Calu3 (cell line): ENCODE measurements around the gene YOD1. TPM values are rescaled to one million over a fixed set of nuclear protein-coding genes. Genes with fewer than 3 reads are reported as not detected.
"Not testable (repeated sequence)": the region's sequence is repeated elsewhere in the genome, so short reads cannot be mapped to it uniquely, and the experiment has no call there.

Experiments used
- BruUV-seq: library from RNA; stranded (reverse); fragments of 400-500 nt; replicated peaks from 2 replicates; lab custom pipeline; 2021; lab: Mats Ljungman, UMichigan
- CTCF ChIA-PET: fragments of 300-600 bp; sonication (Branson Sonifier 250); formaldehyde crosslinking; loops from one replicate; lab custom pipeline; 2022; ENCODE audit warnings: antibody characterized with exemption; lab: Charles Lee
- DNase-seq: peaks from one replicate; pipeline ENCODE4 v3.0.0; 2022
- H3K27ac Mint-ChIP-seq: one replicate; pipeline ENCODE4 v1.8.0; 2022; ENCODE audit warnings: mixed read lengths; ENCODE audit not compliant: unreplicated experiment
- H3K27me3 Mint-ChIP-seq: one replicate; pipeline ENCODE4 v1.8.0; 2022; ENCODE audit warnings: mixed read lengths; ENCODE audit not compliant: unreplicated experiment
- H3K36me3 Mint-ChIP-seq: one replicate; pipeline ENCODE4 v1.8.0; 2022; ENCODE audit warnings: mild to moderate bottlenecking, moderate library complexity, mixed read lengths; ENCODE audit not compliant: insufficient read depth, unreplicated experiment
- H3K4me1 Mint-ChIP-seq: one replicate; pipeline ENCODE4 v1.8.0; 2022; ENCODE audit warnings: mild to moderate bottlenecking, low read depth, mixed read lengths; ENCODE audit not compliant: unreplicated experiment
- H3K4me3 Mint-ChIP-seq: one replicate; pipeline ENCODE4 v1.8.0; 2022; ENCODE audit warnings: mild to moderate bottlenecking, low read depth, moderate library complexity, mixed read lengths; ENCODE audit not compliant: unreplicated experiment
- H3K9me3 Mint-ChIP-seq: one replicate; pipeline ENCODE4 v1.8.0; 2022; ENCODE audit warnings: low read depth, mixed read lengths; ENCODE audit not compliant: unreplicated experiment
- CTCF ChIP-seq: fragments of 200-600 bp; IDR thresholded peaks from one replicate; pipeline ENCODE4 v1.8.0; 2022; ENCODE audit warnings: antibody characterized with exemption; ENCODE audit not compliant: unreplicated experiment
- intact Hi-C: fragments of 100-400 bp; cut with micrococcal nuclease; formaldehyde crosslinking; loops from one replicate; pipeline ENCODE4 v1.10.0; 2022; ENCODE audit not compliant: unreplicated experiment
- total RNA-seq: library from RNA; stranded (reverse); gene quantifications from 2 replicates; pipeline ENCODE4 v1.2.3, GENCODE V29; 2022

YOD1 gene
- total RNA-seq, 1 experiment from 2014 or later: 22.4 TPM

- Mint-ChIP-seq H3K27ac (peak overlapping the region; percentile 52), H3K36me3 (peaks cover 88% of the 10 kb centered on the region), H3K27me3 (no peaks in the 10 kb centered on the region), H3K4me3 (peak overlapping the region; percentile 97), H3K9me3 (no peaks in the 10 kb centered on the region), H3K4me1 (peaks cover 58% of the 10 kb centered on the region)
- CTCF ChIA-PET: interaction anchor here (1.2 to 3.0 kb wide), 2 partner anchors 19 to 26 kb away, joined by 4 to 10 read pairs; no protein-coding TSS in a partner anchor
- no peak for DNase-seq
- BruUV-seq: no TSS peak
- no peak for TF ChIP-seq CTCF
- intact Hi-C loops: no loop called here
Observed at GRCh38 chr1:207047505-207047904, 3.5 kb downstream of the YOD1 start.

- peaks cover 45% of the 10 kb centered on the region for H3K4me1 Mint-ChIP-seq
- TF ChIP-seq CTCF: no peak
- H3K9me3 Mint-ChIP-seq: no peaks in the 10 kb centered on the region
- intact Hi-C loops: no loop called here
- CTCF ChIA-PET: interaction anchor here (0.7 kb wide), 1 partner anchor 80 kb away, joined by 3 read pairs; no protein-coding TSS in a partner anchor
- no peak for DNase-seq
- no TSS peak for BruUV-seq
- H3K27ac Mint-ChIP-seq: no peak overlapping the region
- H3K36me3 Mint-ChIP-seq: peaks cover 68% of the 10 kb centered on the region
- peak overlapping the region; percentile 48 for H3K4me3 Mint-ChIP-seq
- H3K27me3 Mint-ChIP-seq: no peaks in the 10 kb centered on the region
Observed at GRCh38 chr1:207045453-207045852, 5.6 kb downstream of the YOD1 start.

- DNase-seq, BruUV-seq, intact Hi-C loops, H3K27me3 Mint-ChIP-seq, H3K9me3 Mint-ChIP-seq, H3K27ac Mint-ChIP-seq, H3K4me3 Mint-ChIP-seq: not testable (repeated sequence)
- CTCF ChIA-PET: interaction anchor here (0.9 kb wide), 1 partner anchor 10 kb away, joined by 3 read pairs; the partner anchor contains the start of gene YOD1
- peaks cover 36% of the 10 kb centered on the region for H3K36me3 Mint-ChIP-seq
- H3K4me1 Mint-ChIP-seq: peaks cover 34% of the 10 kb centered on the region
Observed at GRCh38 chr1:207041397-207041796, 9.6 kb downstream of the YOD1 start.

- Mint-ChIP-seq H3K9me3 (no peaks in the 10 kb centered on the region), H3K27me3 (no peaks in the 10 kb centered on the region), H3K36me3 (peaks cover 26% of the 10 kb centered on the region), H3K4me1 (peaks cover 22% of the 10 kb centered on the region), H3K27ac (no peak overlapping the region), H3K4me3 (no peak overlapping the region)
- no TSS peak for BruUV-seq
- intact Hi-C loops: no loop called here
- DNase-seq: no peak
- no peak for TF ChIP-seq CTCF
- CTCF ChIA-PET: interaction anchor here (0.7 to 1.3 kb wide), 2 partner anchors 12 to 17 kb away, joined by 3 read pairs; partner anchors contain the start of gene PFKFB2
Observed at GRCh38 chr1:207040181-207040533, 10.9 kb downstream of the YOD1 start.
